IMR-90 (cell line): ENCODE results near the gene POU4F1. TPM values are rescaled to one million over a fixed set of nuclear protein-coding genes. Genes with fewer than 3 reads are reported as not detected.

Experiments used
- ATAC-seq: fragments of 200-7000 bp; cut with Tn5 transposase; 2 replicates; pipeline ENCODE4 v1.9.1; 2020; ENCODE audit warnings: low read depth, mild to moderate bottlenecking, moderate library complexity
- BruUV-seq: library from RNA; stranded (reverse); fragments of 400-500 nt; replicated peaks from 2 replicates; lab custom pipeline; 2021; lab: Mats Ljungman, UMichigan
- CTCF ChIA-PET: fragments of 300-600 bp; formaldehyde crosslinking; extraction: SDS; loops from one replicate; lab custom pipeline; 2021; ENCODE audit warnings: antibody characterized with exemption; lab: Yijun Ruan, JAX
- POLR2A ChIA-PET: fragments of 300-600 bp; sonication (Branson Sonifier 250); formaldehyde crosslinking; loops from one replicate; lab custom pipeline; 2022; ENCODE audit warnings: antibody characterized with exemption; ENCODE audit not compliant: unreplicated experiment; lab: Charles Lee
- DNase-seq: peaks from one replicate; pipeline ENCODE4 v3.0.0; 2013
- H2AFZ ChIP-seq: replicated peaks from 2 replicates; pipeline ENCODE3; 2013; ENCODE audit warnings: low read length, mild to moderate bottlenecking; ENCODE audit not compliant: poor library complexity
- H2AK5ac ChIP-seq: 2 replicates; pipeline ENCODE4 v1.6.1; 2013; ENCODE audit warnings: low read depth, low read length, inconsistent platforms
- H2AK9ac ChIP-seq: replicated peaks from 2 replicates; pipeline ENCODE3; 2013; ENCODE audit warnings: mild to moderate bottlenecking, low read depth, low read length, moderate library complexity; ENCODE audit not compliant: poor library complexity
- H2BK120ac ChIP-seq: 2 replicates; pipeline ENCODE4 v1.6.1; 2013; ENCODE audit warnings: low read depth, low read length, inconsistent platforms
- H2BK15ac ChIP-seq: 3 replicates; pipeline ENCODE4 v1.6.1; 2013; ENCODE audit warnings: low read depth, low read length, inconsistent platforms
- H2BK20ac ChIP-seq: 2 replicates; pipeline ENCODE4 v1.6.1; 2013; ENCODE audit warnings: low read depth, mild to moderate bottlenecking, inconsistent platforms, low read length, moderate library complexity
- H2BK5ac ChIP-seq: 2 replicates; pipeline ENCODE4 v1.6.1; 2013; ENCODE audit warnings: mild to moderate bottlenecking, low read depth, low read length, inconsistent platforms; ENCODE audit not compliant: poor library complexity, severe bottlenecking
- H3K14ac ChIP-seq: replicated peaks from 2 replicates; pipeline ENCODE4 v1.6.1; 2013; ENCODE audit warnings: low read depth, low read length, inconsistent platforms
- H3K18ac ChIP-seq: 2 replicates; pipeline ENCODE4 v1.6.1; 2013; ENCODE audit warnings: low read depth, low read length, control low read depth
- H3K23ac ChIP-seq: 2 replicates; pipeline ENCODE4 v1.6.1; 2013; ENCODE audit warnings: low read depth, low read length, inconsistent platforms
- H3K27ac ChIP-seq: 2 replicates; pipeline ENCODE4 v1.5.1; 2013; ENCODE audit warnings: mild to moderate bottlenecking, control low read depth, low read length; ENCODE audit not compliant: insufficient read depth
- H3K27me3 ChIP-seq: 2 replicates; pipeline ENCODE4 v1.6.1; 2013; ENCODE audit warnings: low read length; ENCODE audit not compliant: control insufficient read depth, insufficient read depth
- H3K36me3 ChIP-seq: 2 replicates; pipeline ENCODE4 v1.6.1; 2013; ENCODE audit warnings: low read length, mixed read lengths; ENCODE audit not compliant: control insufficient read depth, insufficient read depth
- H3K4ac ChIP-seq: 2 replicates; pipeline ENCODE4 v1.6.1; 2013; ENCODE audit warnings: low read depth, low read length, inconsistent platforms
- H3K4me1 ChIP-seq: 2 replicates; pipeline ENCODE4 v1.6.1; 2013; ENCODE audit warnings: low read length, mixed read lengths; ENCODE audit not compliant: control insufficient read depth, insufficient read depth
- H3K4me2 ChIP-seq: 2 replicates; pipeline ENCODE4 v1.6.1; 2013; ENCODE audit warnings: low read depth, mild to moderate bottlenecking, control low read depth, low read length, moderate library complexity
- H3K4me3 ChIP-seq: 2 replicates; pipeline ENCODE4 v1.5.1; 2013; ENCODE audit warnings: low read depth, mild to moderate bottlenecking, control low read depth, low read length, moderate library complexity; ENCODE audit not compliant: insufficient read depth
- H3K56ac ChIP-seq: 2 replicates; pipeline ENCODE4 v1.6.1; 2013; ENCODE audit warnings: low read length, inconsistent platforms; ENCODE audit not compliant: insufficient read depth; ENCODE audit errors: extremely low read depth
- H3K79me1 ChIP-seq, 2 experiments: 2 replicates each; pipeline ENCODE4 v1.6.1; 2013; ENCODE audit warnings: low read length in 2 of 2, inconsistent platforms in 1 of 2, low read depth in 1 of 2
- H3K9ac ChIP-seq: 2 replicates; pipeline ENCODE4 v1.6.1; 2013; ENCODE audit warnings: low read depth, low read length, control low read depth
- H3K9me1 ChIP-seq: 2 replicates; pipeline ENCODE4 v1.6.1; 2013; ENCODE audit warnings: low read length, inconsistent platforms; ENCODE audit not compliant: insufficient read depth
- H3K9me3 ChIP-seq: 2 replicates; pipeline ENCODE4 v1.6.1; 2013; ENCODE audit warnings: low read length; ENCODE audit not compliant: control insufficient read depth, insufficient read depth
- H4K20me1 ChIP-seq: 2 replicates; pipeline ENCODE4 v1.6.1; 2013; ENCODE audit warnings: low read length, inconsistent platforms; ENCODE audit not compliant: insufficient read depth
- H4K5ac ChIP-seq: 2 replicates; pipeline ENCODE4 v1.6.1; 2013; ENCODE audit warnings: mild to moderate bottlenecking, low read depth, low read length, control low read depth
- H4K8ac ChIP-seq, 2 experiments: 2 replicates each; pipeline ENCODE4 v1.6.1; 2013; ENCODE audit warnings: low read depth in 2 of 2, low read length in 2 of 2, control low read depth in 1 of 2, inconsistent platforms in 1 of 2
- H4K91ac ChIP-seq: 2 replicates; pipeline ENCODE4 v1.6.1; 2013; ENCODE audit warnings: low read depth, low read length, inconsistent platforms; ENCODE audit not compliant: insufficient read depth
- CEBPB ChIP-seq: IDR thresholded peaks from 2 replicates; pipeline ENCODE4 v1.6.1; 2012; ENCODE audit warnings: low read depth, low read length, improper control_type of control experiment
- FOS ChIP-seq: fragments of 150-350 bp; IDR thresholded peaks from 2 replicates; pipeline ENCODE4 v1.6.1; 2016; ENCODE audit warnings: low read depth, low read length
- MAZ ChIP-seq: IDR thresholded peaks from 2 replicates; pipeline ENCODE4 v1.6.1; 2012; ENCODE audit warnings: low read depth, mild to moderate bottlenecking, low read length, improper control_type of control experiment, moderate library complexity, borderline replicate concordance
- RCOR1 ChIP-seq: IDR thresholded peaks from 2 replicates; pipeline ENCODE4 v1.6.1; 2012; ENCODE audit warnings: mild to moderate bottlenecking, low read length, improper control_type of control experiment; ENCODE audit not compliant: insufficient replicate concordance
- WGBS, 2 experiments: methylation state at CpG; one replicate each; pipeline versions ENCODE4 v1.1.5 to v1.1.7; 2013; ENCODE audit warnings: missing lambda C conversion rate in 2 of 2; ENCODE audit not compliant: insufficient read length in 1 of 2; ENCODE audit errors: extremely low coverage in 2 of 2; 5-methylcytosine and 5-hydroxymethylcytosine counted together
- dilution Hi-C: fragments of 300-500 bp; cut with HindIII; formaldehyde crosslinking; loops from one replicate; pipeline ENCODE4 v1.14.3; 2018; ENCODE audit warnings: low sequenced_read_pairs; ENCODE audit not compliant: unreplicated experiment
- in situ Hi-C: fragments of 300-500 bp; cut with MboI; formaldehyde crosslinking; loops from 3 replicates; pipeline ENCODE4 v1.14.3; 2019; ENCODE audit warnings: low sequenced_read_pairs, inconsistent platforms, mixed read lengths
- intact Hi-C: fragments of 100-400 bp; cut with micrococcal nuclease; formaldehyde crosslinking; loops from 2 replicates; pipeline ENCODE4 v1.10.0; 2022
- polyA plus RNA-seq, 3 experiments: library from polyadenylated mRNA; depleted of rRNA; stranded (reverse); fragments of >200 nt; gene quantifications; 2 replicates each; pipeline ENCODE4 v1.2.3, GENCODE V29; 2012; ENCODE audit warnings: low replicate concordance in 1 of 3
- total RNA-seq: library from RNA; depleted of rRNA; stranded (reverse); fragments of >200 nt; gene quantifications from 2 replicates; pipeline ENCODE4 v1.2.3, GENCODE V29; 2012

POU4F1 gene
- total and polyA plus RNA-seq, 2 of the 4 experiments (the other 2 are of a cell fraction): 0.02 TPM; not detected in 1

DNA sequence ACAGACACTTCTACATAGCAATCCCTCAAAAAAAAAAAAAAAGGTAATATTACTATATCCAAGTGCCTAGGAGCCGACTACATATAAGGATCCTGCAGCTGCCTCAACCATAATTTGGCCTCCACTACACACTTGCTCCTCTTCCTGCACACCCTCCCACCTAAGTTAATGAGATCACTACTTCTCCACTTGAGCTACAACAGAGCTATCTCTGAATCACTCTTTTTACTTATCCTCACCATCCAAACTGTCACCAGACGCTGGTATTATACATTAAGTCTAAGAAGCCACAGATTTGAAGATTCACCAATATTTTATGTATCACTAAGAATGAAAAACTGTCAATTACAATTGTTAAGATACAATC, 47.3 kb upstream of the POU4F1 start:
- Histone ChIP-seq H4K20me1 (peaks cover 22% of the 10 kb centered on the region), H3K18ac (no peak overlapping the region), H3K27me3 (no peaks in the 10 kb centered on the region), H3K27ac (no peak overlapping the region), H3K4ac (no peak overlapping the region), H2AFZ (no peak overlapping the region), H3K9ac (no peak overlapping the region), H2AK5ac (no peak overlapping the region), H2AK9ac (no peak overlapping the region), H2BK20ac (no peak overlapping the region), H2BK5ac (no peak overlapping the region), H3K14ac (no peak overlapping the region), H3K4me3 (no peak overlapping the region), H3K36me3 (no peaks in the 10 kb centered on the region), H3K56ac (no peak overlapping the region), H3K79me1 (peaks cover 27 to 52% of the 10 kb centered on the region in 2 experiments), H3K9me1 (no peaks in the 10 kb centered on the region), H3K4me1 (no peaks in the 10 kb centered on the region), H2BK120ac (no peak overlapping the region), H4K5ac (no peak overlapping the region), H3K23ac (no peak overlapping the region), H3K9me3 (no peaks in the 10 kb centered on the region), H4K91ac (no peak overlapping the region), H4K8ac (no peak overlapping the region), H3K4me2 (no peak overlapping the region), H2BK15ac (no peak overlapping the region)
- ChIA-PET POLR2A (interaction anchor here (0.6 kb wide), 1 partner anchor 282 kb away, joined by 3 read pairs; no protein-coding TSS in a partner anchor), CTCF (no interaction called here)
- in situ Hi-C loops (no loop called here), dilution Hi-C loops (no loop called here), intact Hi-C loops (no loop called here)
- BruUV-seq: no TSS peak
- no peak for TF ChIP-seq RCOR1
- no peak for TF ChIP-seq CEBPB
- TF ChIP-seq FOS: no peak
- TF ChIP-seq MAZ: no peak
- WGBS, 2 experiments: 100% methylated on average over 1 of the region's 2 CpGs; no CpG with 5 or more reads in 1 of the 2 experiments
- ATAC-seq: no peak
- DNase-seq: no peak
